ENCODE measurements around the gene DDTL. TPM values are rescaled to one million over a fixed set of nuclear protein-coding genes. Genes with fewer than 3 reads are reported as not detected.
"Not testable (repeated sequence)": the region's sequence is repeated elsewhere in the genome, so short reads cannot be mapped to it uniquely, and the experiment has no call there.

Gene DDTL
- total RNA-seq, 1 donor from 2014 or later = not detected

DNA sequence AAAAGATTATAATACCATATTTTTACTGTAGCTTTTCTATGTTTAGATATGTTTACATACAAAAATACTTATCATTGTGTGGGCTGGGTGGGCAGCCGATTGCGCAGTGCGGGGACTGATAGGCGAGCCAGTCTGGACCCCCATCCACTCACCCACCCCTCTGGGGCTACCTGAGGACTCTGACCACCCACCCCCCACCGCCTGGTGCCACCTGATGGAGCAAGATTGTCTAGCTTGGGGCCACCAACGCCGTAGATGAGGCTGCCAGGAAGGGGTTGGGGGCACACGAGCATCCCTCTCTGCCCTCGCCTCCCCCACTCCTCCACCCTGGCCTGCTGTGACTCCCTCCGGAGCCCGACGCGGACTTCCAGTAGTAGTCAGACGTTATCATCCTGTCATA, 40.1 kb upstream of the DDTL start:
- Histone ChIP-seq H3K36me3 (no peaks in the 10 kb centered on the region), H3K27me3 (no peaks in the 10 kb centered on the region), H3K4me1 (no peaks in the 10 kb centered on the region), H3K9me3 (ENCODE audit: low read depth) (no peaks in the 10 kb centered on the region), H3F3A (ENCODE audit: low read depth) (peaks cover 3% of the 10 kb centered on the region), H3K4me2 (no peak overlapping the region), H2AFZ (replicated peaks) (no peak overlapping the region), H3K4me3 (no peak overlapping the region), H4K20me1 (ENCODE audit: low read depth) (no peaks in the 10 kb centered on the region), H3K9ac (no peak overlapping the region), H3K27ac (no peak overlapping the region), H3K79me2 (ENCODE audit: low read depth) (no peaks in the 10 kb centered on the region)
- H3K36me3 Mint-ChIP-seq = peaks cover 55% of the 10 kb centered on the region
- no peak overlapping the region for H3K4me3 Mint-ChIP-seq
- H3K4me1 Mint-ChIP-seq = no peaks in the 10 kb centered on the region
- H3K27me3 Mint-ChIP-seq (ENCODE audit: insufficient read depth, low read depth) = peaks cover 3% of the 10 kb centered on the region
- TF ChIP-seq CTCF (IDR thresholded peaks at IDR 0.05) (no peak), EZH2phosphoT487 (IDR thresholded peaks at IDR 0.05) (no peak)
- no peak overlapping the region for H3K27ac Mint-ChIP-seq
- DNase-seq (ENCODE audit: low spot score) = no peak
- peaks cover 6% of the 10 kb centered on the region for H3K9me3 Mint-ChIP-seq

DNA sequence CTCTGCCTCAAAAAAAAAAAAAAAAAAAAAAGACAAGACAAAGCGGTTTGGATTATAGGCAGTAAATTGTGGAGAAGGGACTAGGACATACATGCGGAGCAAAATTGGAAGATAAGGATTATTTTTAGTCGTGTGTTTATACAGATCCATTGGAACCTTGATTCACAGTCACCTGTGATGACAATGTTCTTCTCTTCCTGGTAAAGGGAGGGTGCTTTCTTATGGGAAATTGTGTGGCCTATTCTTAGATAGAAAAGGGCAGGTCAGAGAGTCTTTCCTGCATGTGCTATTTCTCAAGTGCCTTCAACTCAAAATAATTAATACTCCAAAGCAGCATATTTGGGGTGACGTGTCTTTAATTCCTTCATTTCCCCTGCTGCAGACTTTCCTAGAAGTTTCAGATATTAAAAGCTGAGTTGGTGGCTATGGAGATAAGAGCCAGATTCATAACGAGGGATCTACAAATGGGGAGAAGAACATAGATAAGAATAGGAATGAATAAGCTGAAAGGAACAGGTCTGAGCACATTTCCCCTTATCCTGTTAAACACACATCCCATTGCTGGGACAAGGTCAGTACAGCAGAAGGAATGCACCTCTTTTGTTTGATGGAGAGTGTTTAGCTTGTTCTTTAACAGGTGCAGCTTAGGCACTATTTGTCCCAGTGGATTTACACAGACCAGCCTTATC, 28.2 kb upstream of the DDTL start:
- H3K4me1 Mint-ChIP-seq = no peaks in the 10 kb centered on the region
- Histone ChIP-seq H3K36me3 (no peaks in the 10 kb centered on the region), H3K27me3 (no peaks in the 10 kb centered on the region), H3K9ac (no peak overlapping the region), H3K4me1 (no peaks in the 10 kb centered on the region), H3K9me3 (ENCODE audit: low read depth) (no peaks in the 10 kb centered on the region), H3K79me2 (ENCODE audit: low read depth) (no peaks in the 10 kb centered on the region), H3F3A (ENCODE audit: low read depth) (no peaks in the 10 kb centered on the region), H3K4me3 (no peak overlapping the region), H3K27ac (no peak overlapping the region), H4K20me1 (ENCODE audit: low read depth) (no peaks in the 10 kb centered on the region), H2AFZ (replicated peaks) (no peak overlapping the region), H3K4me2 (no peak overlapping the region)
- no peak overlapping the region for H3K4me3 Mint-ChIP-seq
- no peak for TF ChIP-seq CTCF (IDR thresholded peaks at IDR 0.05)
- TF ChIP-seq EZH2phosphoT487 (IDR thresholded peaks at IDR 0.05) = no peak
- TF ChIP-seq EZH2 (IDR thresholded peaks at IDR 0.05) = no peak
- H3K27me3 Mint-ChIP-seq (ENCODE audit: insufficient read depth, low read depth) = peaks cover 3% of the 10 kb centered on the region
- H3K27ac Mint-ChIP-seq = no peak overlapping the region
- H3K9me3 Mint-ChIP-seq = no peaks in the 10 kb centered on the region
- H3K36me3 Mint-ChIP-seq = no peaks in the 10 kb centered on the region
- peak; percentile 18 for DNase-seq (ENCODE audit: low spot score)

DNA sequence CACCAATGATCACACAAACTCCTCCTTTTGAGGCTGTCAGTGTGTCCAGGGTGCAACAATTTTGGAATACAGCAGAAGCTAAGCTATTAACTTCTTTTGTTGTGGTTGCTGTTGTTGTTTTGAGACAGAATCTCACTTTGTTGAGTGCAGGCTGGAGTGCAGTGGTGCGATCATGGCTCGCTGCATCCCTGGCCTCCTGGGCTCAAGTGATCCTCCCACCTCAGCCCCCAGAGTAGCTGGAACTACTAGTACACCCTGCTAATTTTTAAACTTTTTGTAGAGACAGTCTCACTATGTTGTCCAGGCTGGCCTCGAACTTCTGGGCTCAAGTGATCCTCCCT, 27.7 kb upstream of the DDTL start:
- Histone ChIP-seq H3K9ac (no peak overlapping the region), H3K27me3 (no peaks in the 10 kb centered on the region), H2AFZ (replicated peaks) (no peak overlapping the region), H3F3A (ENCODE audit: low read depth) (no peaks in the 10 kb centered on the region), H3K4me3 (no peak overlapping the region), H3K4me1 (no peaks in the 10 kb centered on the region), H4K20me1 (ENCODE audit: low read depth) (no peaks in the 10 kb centered on the region), H3K9me3 (ENCODE audit: low read depth) (no peaks in the 10 kb centered on the region), H3K79me2 (ENCODE audit: low read depth) (no peaks in the 10 kb centered on the region), H3K27ac (no peak overlapping the region), H3K4me2 (no peak overlapping the region), H3K36me3 (no peaks in the 10 kb centered on the region)
- DNase-seq (ENCODE audit: low spot score) = no peak
- Mint-ChIP-seq H3K27ac (no peak overlapping the region), H3K4me3 (no peak overlapping the region), H3K36me3 (no peaks in the 10 kb centered on the region), H3K9me3 (no peaks in the 10 kb centered on the region), H3K27me3 (ENCODE audit: insufficient read depth, low read depth) (peaks cover 3% of the 10 kb centered on the region), H3K4me1 (no peaks in the 10 kb centered on the region)
- no peak for TF ChIP-seq EZH2phosphoT487 (IDR thresholded peaks at IDR 0.05)
- TF ChIP-seq EZH2 (IDR thresholded peaks at IDR 0.05) = no peak
- no peak for TF ChIP-seq CTCF (IDR thresholded peaks at IDR 0.05)

DNA sequence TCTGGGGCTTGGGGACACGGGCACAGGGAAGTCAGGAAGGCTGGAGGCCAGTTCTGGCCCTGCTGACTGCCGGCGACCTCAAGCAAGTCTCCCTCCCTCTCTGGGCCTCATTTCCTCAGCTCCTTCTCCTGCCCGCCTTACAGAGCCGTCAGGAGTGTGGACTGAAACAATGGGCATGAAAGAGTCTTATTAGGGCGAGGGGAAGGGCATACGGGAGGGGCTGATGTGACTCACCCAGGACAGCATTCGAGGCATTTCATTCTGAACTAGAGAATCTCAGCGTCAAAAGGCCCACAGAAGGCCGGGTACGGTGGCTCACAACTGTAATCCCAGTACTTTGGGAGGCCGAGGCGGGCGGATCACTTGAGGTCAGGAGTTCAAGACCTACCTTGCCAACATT, 26.5 kb upstream of the DDTL start:
- not testable (repeated sequence) for H3K4me1 ChIP-seq; H3K27ac Mint-ChIP-seq; H4K20me1 ChIP-seq (ENCODE audit: low read depth); H3F3A ChIP-seq (ENCODE audit: low read depth); H3K36me3 ChIP-seq; H3K4me1 Mint-ChIP-seq; H3K4me3 ChIP-seq; H3K27me3 ChIP-seq; H3K9me3 Mint-ChIP-seq; H2AFZ ChIP-seq (replicated peaks); H3K9me3 ChIP-seq (ENCODE audit: low read depth); H3K27ac ChIP-seq; H3K27me3 Mint-ChIP-seq (ENCODE audit: insufficient read depth, low read depth); H3K4me2 ChIP-seq; H3K9ac ChIP-seq; H3K36me3 Mint-ChIP-seq; H3K79me2 ChIP-seq (ENCODE audit: low read depth); H3K4me3 Mint-ChIP-seq; DNase-seq (ENCODE audit: low spot score)

- not testable (repeated sequence) for H3K9me3 ChIP-seq (ENCODE audit: low read depth); H2AFZ ChIP-seq (replicated peaks); H3K27me3 ChIP-seq; H4K20me1 ChIP-seq (ENCODE audit: low read depth); H3K79me2 ChIP-seq (ENCODE audit: low read depth); H3K9ac ChIP-seq; H3K4me1 Mint-ChIP-seq; H3K4me2 ChIP-seq; H3K4me3 Mint-ChIP-seq; H3K9me3 Mint-ChIP-seq; DNase-seq (ENCODE audit: low spot score); H3K4me3 ChIP-seq; H3K36me3 ChIP-seq; H3K4me1 ChIP-seq; H3K27ac Mint-ChIP-seq; H3F3A ChIP-seq (ENCODE audit: low read depth); H3K27me3 Mint-ChIP-seq (ENCODE audit: insufficient read depth, low read depth); H3K36me3 Mint-ChIP-seq; H3K27ac ChIP-seq
Observed at GRCh38 chr22:23947391-23947790, 19.3 kb upstream of the DDTL start.

- H3K79me2 ChIP-seq (ENCODE audit: low read depth); H3K4me3 ChIP-seq; H2AFZ ChIP-seq (replicated peaks); H3K9me3 ChIP-seq (ENCODE audit: low read depth); H3K27me3 Mint-ChIP-seq (ENCODE audit: insufficient read depth, low read depth); H4K20me1 ChIP-seq (ENCODE audit: low read depth); H3F3A ChIP-seq (ENCODE audit: low read depth); H3K36me3 ChIP-seq; DNase-seq (ENCODE audit: low spot score); H3K27ac ChIP-seq; H3K4me1 ChIP-seq; H3K9ac ChIP-seq; H3K27me3 ChIP-seq; H3K9me3 Mint-ChIP-seq; H3K4me3 Mint-ChIP-seq; H3K4me1 Mint-ChIP-seq; H3K27ac Mint-ChIP-seq; H3K4me2 ChIP-seq; H3K36me3 Mint-ChIP-seq: not testable (repeated sequence)
Observed at GRCh38 chr22:23949764-23950163, 16.9 kb upstream of the DDTL start.

Data from neural progenitor cell (in vitro differentiated cells).